Astrocyte of the spinal cord (primary cell): Measurements from ENCODE around the gene VSTM2L.

Source experiments
- DNase-seq: peaks from one replicate; pipeline ENCODE4 v3.0.0; 2011; ENCODE audit warnings: low read depth, low spot score
- H3K4me3 ChIP-seq: 2 replicates; pipeline ENCODE4 v1.5.1; 2011; ENCODE audit warnings: low read depth, mild to moderate bottlenecking, low read length, moderate library complexity
- CTCF ChIP-seq: IDR thresholded peaks from 2 replicates; pipeline ENCODE4 v1.5.1; 2012; ENCODE audit warnings: low read depth, mild to moderate bottlenecking, low read length, inconsistent platforms
- in situ Hi-C: cut with HindIII; loops from 2 replicates; pipeline ENCODE4 v1.10.0; 2017; ENCODE audit warnings: low sequenced_read_pairs

VSTM2L gene

GRCh38 chr20:37932074-37932473, 29.1 kb downstream of the VSTM2L start:
- TF ChIP-seq CTCF = no peak
- H3K4me3 ChIP-seq = no peak overlapping the region
- no peak for DNase-seq
- in situ Hi-C loops = no loop called here

- no peak overlapping the region for H3K4me3 ChIP-seq
- in situ Hi-C loops = no loop called here
- TF ChIP-seq CTCF = no peak
- no peak for DNase-seq
These were observed 30.0 kb downstream of the VSTM2L start for GRCh38 chr20:37932919-37933318.

- no peak for TF ChIP-seq CTCF
- no peak for DNase-seq
- no peak overlapping the region for H3K4me3 ChIP-seq
- in situ Hi-C loops = no loop called here
These were observed 31.1 kb downstream of the VSTM2L start for GRCh38 chr20:37933786-37934633.

GRCh38 chr20:37934634-37935375, 31.9 kb downstream of the VSTM2L start:
- DNase-seq = no peak
- in situ Hi-C loops = no loop called here
- TF ChIP-seq CTCF = no peak
- no peak overlapping the region for H3K4me3 ChIP-seq

- DNase-seq = no peak
- no peak overlapping the region for H3K4me3 ChIP-seq
- TF ChIP-seq CTCF = no peak
- in situ Hi-C loops = no loop called here
These were observed 32.5 kb downstream of the VSTM2L start for GRCh38 chr20:37935435-37935834.

- in situ Hi-C loops = no loop called here
- no peak overlapping the region for H3K4me3 ChIP-seq
- TF ChIP-seq CTCF = no peak
- DNase-seq = no peak
These were observed 33.1 kb downstream of the VSTM2L start for GRCh38 chr20:37936041-37936440.
